ENCODE data around the gene PLB1.

DNA sequence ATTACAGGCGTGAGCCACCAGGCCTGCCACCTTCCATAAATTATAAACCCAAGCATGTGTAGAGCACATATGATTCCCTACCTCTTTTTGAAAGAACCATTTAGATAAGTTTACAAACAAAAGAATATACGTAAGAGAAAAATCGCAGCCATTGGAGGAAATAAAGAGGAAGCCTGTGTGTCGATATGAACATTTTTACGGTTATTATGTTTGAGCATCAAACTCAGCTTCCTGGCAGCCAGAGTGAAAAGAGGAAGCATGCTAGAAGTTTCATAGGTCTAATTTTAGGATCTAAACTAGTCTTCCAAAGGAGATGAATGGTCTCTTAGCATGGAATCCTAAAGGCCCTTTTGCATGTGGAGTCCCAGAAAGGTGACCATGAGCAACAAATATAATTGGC, 104.3 kb downstream of the PLB1 start:
- TF ChIP-seq ESRRA (IDR thresholded peaks at IDR 0.05; ENCODE audit: borderline replicate concordance, low read length) (no peak), HMGXB4 (CRISPR knock-in tag; IDR thresholded peaks at IDR 0.05; ENCODE audit: borderline replicate concordance) (no peak), MAFK (IDR thresholded peaks at IDR 0.05; ENCODE audit: partially characterized antibody) (no peak), ZFP36 (IDR thresholded peaks at IDR 0.05; ENCODE audit: borderline replicate concordance, partially characterized antibody) (no peak), RNF2 (IDR thresholded peaks at IDR 0.05; ENCODE audit: borderline replicate concordance, low read depth) (no peak), TP53 (CRISPR knock-in tag; IDR thresholded peaks at IDR 0.05) (no peak), PHF8 (IDR thresholded peaks at IDR 0.05; ENCODE audit: borderline replicate concordance, low read depth) (no peak), JUN (IDR thresholded peaks at IDR 0.05) (no peak), CBX2 (IDR thresholded peaks at IDR 0.05; ENCODE audit: borderline replicate concordance, low read depth) (no peak), POLR2A (IDR thresholded peaks at IDR 0.05; ENCODE audit: low read length) (no peak), MAX (IDR thresholded peaks at IDR 0.05) (no peak), KDM5A (IDR thresholded peaks at IDR 0.05) (no peak)
- TF ChIP-seq, protein P1, sequence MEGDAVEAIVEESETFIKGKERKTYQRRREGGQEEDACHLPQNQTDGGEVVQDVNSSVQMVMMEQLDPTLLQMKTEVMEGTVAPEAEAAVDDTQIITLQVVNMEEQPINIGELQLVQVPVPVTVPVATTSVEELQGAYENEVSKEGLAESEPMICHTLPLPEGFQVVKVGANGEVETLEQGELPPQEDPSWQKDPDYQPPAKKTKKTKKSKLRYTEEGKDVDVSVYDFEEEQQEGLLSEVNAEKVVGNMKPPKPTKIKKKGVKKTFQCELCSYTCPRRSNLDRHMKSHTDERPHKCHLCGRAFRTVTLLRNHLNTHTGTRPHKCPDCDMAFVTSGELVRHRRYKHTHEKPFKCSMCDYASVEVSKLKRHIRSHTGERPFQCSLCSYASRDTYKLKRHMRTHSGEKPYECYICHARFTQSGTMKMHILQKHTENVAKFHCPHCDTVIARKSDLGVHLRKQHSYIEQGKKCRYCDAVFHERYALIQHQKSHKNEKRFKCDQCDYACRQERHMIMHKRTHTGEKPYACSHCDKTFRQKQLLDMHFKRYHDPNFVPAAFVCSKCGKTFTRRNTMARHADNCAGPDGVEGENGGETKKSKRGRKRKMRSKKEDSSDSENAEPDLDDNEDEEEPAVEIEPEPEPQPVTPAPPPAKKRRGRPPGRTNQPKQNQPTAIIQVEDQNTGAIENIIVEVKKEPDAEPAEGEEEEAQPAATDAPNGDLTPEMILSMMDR (IDR thresholded peaks at IDR 0.05): no peak

Data from A549 (cell line).